GM21723 (cell line): ENCODE measurements around the gene SPTLC3.

Experiments
- ATAC-seq: cut with Tn5 transposase; IDR thresholded peaks from one replicate; pipeline ENCODE4 v1.9.1; 2021; ENCODE audit warnings: mild to moderate bottlenecking, moderate library complexity; ENCODE audit not compliant: unreplicated experiment

The SPTLC3 gene

DNA sequence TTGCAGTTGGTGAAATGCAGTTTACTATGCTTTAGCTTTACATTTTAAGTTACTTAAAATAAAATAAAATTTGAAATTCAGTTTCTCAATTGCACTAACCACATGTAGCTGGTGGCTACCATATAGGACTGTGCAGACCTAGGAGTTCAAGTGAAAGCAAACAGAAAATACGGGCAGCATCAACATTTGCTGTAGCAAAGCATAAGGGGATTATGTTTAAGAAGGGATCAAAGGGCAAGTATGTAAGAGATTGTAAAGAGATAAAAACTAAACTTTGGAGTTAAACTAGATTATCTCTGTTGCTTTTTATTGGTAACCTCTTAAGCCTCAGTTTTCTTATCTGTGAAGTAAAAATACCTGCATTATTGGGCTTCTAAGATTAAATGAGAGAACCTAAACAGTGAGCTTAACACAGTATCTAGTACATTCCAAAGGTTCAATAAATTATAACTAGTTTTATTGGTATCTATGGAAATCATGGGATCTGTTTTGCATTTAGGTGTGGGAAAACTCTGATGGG lies 81.2 kb downstream of the SPTLC3 start:
- ATAC-seq = no peak

DNA sequence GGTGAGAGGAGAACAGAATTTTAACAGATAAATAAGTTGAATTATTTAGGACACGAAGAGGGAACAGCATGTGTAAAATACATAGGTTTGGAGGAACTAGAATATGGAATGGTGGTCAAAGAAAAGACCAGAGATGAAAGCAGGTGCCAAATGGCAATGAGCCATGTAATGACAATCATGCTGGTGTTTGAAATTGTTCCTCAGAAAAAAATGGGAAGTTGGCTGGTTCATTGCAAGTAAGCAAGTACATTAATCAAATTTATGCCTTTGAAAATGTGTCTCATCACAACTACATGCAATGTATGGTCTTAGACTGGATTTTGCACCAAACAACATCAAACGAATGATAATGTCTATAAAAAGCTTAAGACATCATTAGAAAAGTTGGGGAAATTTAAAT lies 83.3 kb downstream of the SPTLC3 start:
- ATAC-seq = no peak

DNA sequence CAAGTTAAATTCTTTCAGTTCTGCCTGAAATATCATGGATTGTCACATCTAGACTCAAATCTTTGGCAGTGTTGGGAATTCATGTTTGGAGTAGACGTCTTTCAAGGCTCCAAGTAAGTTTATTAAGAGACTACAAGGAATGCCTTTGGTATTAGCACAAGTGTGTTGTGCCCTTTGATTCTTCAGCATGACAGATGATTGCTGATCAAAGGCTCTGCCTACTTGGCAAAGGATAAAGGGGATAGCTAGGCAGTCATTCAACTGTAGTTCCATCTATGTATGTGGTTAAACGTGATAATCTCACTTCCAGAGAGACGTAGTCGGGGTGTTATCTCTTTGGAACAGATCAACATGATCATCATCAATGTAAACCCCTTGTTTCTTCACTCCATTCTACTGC lies 86.2 kb downstream of the SPTLC3 start:
- ATAC-seq = no peak

DNA sequence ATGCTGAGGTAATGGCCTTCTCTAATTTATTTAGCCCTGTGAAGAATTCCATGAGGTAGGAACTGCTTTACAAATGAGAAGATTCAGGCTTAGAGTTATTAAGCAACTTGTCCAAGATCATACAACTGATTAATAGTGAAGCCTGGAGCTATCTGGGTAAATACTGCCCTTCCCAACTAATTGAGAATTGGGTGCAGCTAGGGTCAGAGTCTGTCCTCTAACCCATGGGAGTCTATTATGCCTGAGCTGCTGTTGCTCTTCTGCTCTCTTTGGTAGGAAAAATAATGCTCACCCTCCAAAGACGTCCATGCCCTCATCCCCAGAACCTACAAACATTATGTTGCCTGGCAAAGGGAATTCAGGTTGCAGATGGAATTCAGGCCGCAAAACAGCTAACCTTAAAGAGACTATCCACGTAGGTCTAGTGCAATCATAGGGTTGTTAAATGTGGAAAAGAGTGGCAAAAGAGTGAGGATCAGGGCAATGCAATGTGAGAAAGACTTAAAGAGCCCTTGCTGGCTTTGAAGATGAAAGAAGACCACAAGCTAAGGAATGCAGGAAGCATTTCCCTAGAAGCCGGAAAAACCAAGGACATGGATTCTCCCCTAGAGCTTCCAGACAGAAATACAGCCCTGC lies 90.1 kb downstream of the SPTLC3 start:
- no peak for ATAC-seq

DNA sequence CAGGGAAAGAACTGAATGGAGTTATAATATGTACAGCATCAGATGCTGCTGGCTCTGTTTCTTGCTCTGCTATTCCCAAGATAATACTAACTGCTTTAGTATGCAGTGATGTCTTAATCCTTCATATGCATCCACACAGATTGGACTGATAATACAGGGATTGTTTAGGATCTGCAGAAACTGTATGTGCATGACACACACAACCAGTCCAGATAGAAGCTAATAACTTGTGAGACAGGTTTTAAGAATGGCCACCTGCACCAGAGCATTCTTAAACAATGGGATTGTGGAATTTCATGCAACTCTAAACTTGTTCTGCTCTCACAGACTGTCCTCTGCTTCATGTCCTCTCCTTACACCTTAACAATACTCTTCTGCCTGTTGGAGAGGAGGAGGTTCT lies 90.9 kb downstream of the SPTLC3 start:
- no peak for ATAC-seq

DNA sequence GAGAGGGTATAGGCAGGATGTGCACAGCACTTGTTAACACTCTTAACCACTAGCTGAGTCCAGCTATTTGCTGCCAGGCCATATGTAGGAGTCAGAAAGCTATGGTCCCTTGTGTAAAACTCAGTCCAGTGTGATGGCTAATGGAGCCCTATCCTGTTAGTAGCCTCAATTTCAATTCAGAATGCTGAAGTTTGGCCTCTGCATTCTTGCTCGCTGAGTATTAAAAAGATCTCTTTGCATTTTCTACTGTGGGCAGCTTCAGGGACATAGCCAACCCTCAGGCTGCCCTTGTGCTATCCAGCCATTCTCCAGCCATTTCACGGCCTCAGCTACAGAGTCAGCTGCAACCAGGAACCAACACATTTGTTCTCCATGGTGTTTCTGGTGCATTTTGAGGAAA lies 92.5 kb downstream of the SPTLC3 start:
- no peak for ATAC-seq

DNA sequence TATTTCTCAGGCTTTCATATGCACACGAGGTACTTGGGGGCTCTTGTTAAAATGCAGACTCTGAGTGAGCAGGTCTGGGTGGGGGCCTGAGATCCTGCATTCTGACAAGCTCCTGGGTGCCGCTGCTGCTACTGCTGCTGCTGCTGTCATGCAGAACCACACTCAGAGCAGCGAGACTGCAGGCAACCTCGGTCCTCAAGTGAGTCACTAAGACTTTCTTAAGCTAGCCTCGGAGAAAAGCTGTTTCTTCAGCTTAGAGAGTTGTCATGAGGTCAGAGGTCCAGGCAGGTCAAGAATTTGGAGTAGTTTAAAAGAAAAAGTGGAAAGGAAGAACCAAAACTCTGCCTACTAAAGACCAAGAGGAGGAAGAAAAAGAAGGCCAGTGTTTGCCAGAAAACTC lies 92.9 kb downstream of the SPTLC3 start:
- no peak for ATAC-seq

DNA sequence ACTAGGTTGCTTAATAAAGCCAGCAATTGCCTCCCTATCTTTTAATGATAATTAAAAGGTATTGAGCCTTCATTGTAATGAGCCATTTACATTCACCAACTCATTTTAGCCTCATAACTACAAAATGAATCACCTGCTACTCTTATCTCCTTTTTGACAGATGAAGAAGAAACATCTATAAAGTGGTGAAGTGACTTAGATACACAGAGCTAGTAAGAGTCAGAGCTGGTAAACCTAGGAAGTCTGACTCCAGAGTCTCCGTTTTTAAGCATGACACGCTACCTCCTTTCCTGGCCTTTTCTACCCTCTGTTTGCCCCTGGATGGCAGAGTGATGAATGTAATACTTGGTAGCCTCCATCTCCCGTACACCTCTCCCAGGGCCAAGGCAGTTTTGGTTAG lies 93.5 kb downstream of the SPTLC3 start:
- no peak for ATAC-seq

DNA sequence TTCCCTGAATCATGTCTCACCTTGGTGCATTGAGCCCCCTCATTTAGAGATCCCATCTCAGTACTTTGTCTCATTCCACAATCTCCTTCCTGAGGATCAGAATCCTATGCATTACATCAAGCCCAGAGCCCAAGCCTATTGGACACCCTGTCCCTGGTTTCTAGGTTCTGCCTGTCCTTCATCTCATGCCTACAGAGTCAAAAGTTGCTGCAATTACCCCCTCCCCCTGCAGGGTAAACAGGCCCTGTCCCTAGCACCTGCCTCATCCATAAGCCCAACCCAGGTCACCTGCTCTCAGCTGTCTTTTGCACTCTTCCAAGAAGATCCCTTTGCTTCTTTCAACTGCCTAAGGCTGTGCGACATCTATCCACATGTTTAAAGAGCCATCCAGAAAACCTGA lies 93.9 kb downstream of the SPTLC3 start:
- ATAC-seq = no peak

DNA sequence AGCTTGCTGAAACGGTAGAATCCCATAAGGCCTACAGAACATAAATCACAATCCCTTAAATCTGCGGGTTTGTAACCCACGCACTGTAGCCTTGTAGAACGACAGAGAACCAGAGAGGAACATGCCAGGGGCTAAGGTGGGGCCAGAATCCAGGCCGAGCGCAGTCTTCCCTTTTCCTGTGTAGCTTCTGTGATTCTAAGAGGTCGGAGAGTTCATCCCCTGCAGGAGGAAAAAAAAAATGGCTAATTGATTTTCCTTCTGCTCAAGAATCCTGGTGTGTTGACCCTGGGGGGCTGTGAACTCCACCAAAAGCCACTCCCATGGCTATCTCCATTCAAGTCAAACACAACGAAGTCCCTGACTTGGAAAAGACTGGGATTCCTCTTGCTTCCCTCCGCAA lies 96.3 kb downstream of the SPTLC3 start:
- no peak for ATAC-seq

DNA sequence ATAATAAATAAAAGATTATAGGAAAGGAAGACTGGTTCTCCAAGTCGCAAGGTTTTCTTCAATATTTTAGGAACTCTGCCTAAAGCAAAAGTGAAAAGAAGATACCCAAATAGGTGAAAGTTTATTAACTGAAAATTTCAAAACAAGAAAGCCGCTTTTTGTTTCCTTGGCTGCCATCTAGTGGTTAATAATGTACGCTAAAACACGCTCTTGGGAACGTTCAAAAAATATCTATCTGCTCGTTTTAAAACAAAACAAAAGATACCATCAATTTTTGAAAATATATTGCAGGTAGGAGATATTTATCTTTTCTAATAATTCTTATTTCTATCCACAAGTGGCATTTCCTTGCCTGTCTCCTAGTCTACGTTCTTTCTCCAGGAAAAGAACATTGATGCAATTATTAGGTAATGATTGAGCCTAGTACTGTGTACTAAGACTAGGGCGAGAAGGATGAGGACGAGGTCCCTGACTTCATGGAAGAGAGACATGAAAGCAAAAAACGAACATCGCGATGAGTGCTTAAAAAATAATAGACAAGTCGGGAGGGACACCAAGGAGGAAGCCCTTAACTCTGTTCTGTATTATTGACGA lies 97.2 kb downstream of the SPTLC3 start:
- no peak for ATAC-seq

DNA sequence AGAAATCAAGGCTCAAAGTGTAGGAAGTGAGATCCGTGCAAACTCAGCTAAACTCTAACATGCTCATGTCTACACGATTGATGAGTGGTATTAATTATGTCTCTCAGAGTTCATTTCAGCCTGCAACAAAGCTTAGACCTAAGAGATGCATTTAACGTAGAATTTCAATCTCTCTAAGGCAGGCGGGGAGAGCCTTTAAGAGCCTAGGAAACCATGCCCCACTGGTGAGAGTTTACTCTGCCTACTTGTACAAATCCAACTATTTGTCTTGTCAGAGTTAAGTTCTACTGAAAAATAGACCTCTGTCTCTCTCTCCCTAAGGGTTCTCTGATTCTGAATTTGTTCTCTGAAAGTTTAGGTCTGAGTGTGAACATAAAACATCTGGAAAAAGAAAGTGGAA lies 100.9 kb downstream of the SPTLC3 start:
- ATAC-seq = no peak

DNA sequence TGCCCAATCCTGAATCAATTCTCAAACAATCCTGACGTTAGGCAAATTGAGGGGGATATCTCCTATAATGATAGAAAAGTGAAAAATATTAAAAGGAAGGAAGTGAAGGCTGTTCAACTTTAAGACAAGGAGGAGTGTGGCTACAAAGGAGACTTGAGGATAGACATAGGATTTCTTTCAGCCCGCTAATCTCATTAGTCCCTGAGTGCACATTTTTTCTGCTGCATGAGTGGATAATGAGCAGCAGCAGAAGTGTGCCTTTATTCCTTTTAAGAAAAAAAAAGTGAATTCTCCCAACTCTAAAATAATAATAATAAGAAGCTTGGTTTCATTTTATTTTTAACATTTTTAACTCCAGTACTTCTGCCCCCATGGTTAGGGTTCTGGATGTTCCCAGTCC lies 102.0 kb downstream of the SPTLC3 start:
- no peak for ATAC-seq

DNA sequence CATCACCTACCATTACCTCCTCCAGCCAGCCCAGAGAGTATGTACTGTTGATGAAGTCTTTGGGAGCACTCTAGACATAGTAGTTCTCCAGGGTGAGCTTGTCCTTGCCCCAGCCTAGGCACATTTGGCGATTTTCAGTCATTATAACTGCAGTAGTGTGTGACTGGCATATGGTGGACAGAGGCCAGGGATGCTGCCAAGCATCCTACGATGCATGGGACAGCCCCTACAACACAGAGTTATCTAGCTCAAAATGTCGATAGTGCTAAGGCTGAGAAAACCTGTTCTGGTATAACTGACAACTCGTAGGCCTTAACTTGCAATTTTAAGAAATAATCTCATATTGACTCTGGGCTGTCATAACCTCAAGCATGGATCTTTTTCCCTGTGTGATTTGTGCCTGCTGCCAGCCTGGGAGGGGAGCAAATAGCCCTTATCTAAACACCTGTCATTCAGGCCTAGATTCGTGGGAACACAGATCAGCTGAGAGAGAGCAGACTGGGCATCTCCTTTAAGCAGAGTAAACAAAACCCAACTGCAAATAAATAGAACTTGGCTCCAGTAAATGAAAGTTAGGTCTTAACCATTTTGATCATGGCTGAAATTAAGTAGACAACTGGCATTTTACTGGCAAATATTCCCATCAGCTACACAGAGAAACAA lies 102.6 kb downstream of the SPTLC3 start:
- no peak for ATAC-seq

DNA sequence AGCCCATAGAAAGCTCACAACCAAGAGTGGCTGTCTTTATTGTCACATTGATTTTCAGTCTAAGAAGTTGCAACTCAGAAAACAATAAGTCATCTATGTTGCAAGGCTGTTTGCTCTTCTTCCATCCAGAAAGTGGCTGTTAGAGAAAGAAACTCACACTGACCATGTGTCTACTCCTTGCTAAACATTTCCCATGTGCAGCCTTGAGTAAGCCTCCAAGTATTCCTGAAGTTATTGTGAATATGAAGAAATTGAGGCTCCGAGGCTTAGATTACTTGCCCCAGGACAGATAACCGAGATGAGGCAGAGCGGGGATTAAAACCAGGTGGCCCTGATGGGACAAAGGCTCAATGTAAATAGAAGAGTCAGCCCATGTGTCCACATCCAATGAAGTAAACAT lies 105.0 kb downstream of the SPTLC3 start:
- no peak for ATAC-seq

DNA sequence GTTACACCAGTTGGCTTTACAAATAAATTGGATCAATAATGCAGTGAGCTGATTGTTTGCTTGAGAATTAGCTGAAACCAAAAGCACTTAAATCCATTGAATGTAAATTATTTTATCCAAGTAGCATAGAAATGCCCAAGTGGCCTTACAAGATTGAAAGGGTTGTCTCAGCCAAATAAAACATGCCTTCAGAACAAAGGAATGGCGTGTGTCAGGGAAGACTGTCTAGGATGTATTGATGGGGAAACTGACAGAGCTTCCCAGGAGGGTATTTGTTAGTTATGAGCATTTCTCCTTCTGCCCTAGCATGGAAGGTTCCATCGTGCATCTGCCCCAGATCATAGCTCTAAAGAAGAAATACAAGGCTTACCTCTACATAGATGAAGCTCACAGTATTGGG lies 108.4 kb downstream of the SPTLC3 start:
- ATAC-seq = no peak

DNA sequence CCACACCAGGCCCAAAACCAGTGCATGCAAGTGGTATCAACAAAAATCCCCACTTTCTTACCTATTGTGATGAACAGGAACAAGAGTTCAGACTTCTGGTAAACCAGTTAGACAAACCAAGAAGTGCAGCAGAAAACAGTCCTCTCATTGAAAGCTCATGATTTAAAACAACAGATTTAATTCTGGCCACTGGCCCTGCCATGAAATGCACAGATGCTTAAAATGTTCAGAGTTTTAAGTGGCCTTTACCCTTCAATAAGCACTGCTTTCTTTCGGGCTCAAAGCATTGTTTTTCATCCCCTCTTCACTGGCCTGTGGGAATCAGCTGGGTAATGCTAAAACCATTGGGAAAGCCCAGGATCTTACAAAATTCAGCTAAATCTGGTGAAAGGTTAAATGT lies 109.9 kb downstream of the SPTLC3 start:
- ATAC-seq = no peak

DNA sequence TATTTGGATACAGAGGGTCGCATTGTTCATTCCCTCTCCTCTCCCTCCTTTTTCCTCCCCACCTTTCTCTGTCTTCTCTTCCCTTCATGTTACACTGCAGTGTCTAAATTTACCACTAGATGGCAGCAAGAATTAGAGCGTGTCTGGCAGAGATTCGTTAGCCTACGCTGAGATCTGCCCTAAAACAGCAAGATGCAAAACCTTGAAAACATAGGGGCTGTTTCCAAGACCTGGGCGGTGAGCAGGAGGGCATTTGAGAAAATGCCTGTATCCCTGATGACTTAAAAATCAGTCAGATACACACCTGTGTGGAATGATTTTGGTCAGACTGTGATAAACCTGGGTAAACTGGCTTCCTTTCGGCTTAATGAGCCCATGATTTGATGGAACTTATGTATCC lies 110.8 kb downstream of the SPTLC3 start:
- ATAC-seq = no peak

DNA sequence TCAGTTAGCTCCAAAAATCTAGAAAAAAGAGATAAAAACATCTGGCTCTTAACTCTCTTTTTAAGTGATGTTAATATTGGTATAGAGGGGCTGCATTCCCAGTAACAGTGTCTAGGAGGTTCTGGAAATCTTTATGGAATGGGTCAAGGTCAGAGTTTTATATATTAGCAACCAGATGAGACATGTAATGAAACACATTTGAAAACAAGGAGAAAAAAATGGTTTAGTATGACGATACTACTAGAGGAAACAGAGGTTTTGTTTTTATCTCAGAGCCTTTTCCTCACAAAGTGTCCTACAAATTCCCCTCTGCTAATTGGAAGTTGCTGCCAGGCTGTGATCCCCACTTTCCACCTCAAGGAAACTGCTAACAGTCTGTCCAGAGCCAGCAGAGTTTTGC lies 111.7 kb downstream of the SPTLC3 start:
- ATAC-seq = no peak

DNA sequence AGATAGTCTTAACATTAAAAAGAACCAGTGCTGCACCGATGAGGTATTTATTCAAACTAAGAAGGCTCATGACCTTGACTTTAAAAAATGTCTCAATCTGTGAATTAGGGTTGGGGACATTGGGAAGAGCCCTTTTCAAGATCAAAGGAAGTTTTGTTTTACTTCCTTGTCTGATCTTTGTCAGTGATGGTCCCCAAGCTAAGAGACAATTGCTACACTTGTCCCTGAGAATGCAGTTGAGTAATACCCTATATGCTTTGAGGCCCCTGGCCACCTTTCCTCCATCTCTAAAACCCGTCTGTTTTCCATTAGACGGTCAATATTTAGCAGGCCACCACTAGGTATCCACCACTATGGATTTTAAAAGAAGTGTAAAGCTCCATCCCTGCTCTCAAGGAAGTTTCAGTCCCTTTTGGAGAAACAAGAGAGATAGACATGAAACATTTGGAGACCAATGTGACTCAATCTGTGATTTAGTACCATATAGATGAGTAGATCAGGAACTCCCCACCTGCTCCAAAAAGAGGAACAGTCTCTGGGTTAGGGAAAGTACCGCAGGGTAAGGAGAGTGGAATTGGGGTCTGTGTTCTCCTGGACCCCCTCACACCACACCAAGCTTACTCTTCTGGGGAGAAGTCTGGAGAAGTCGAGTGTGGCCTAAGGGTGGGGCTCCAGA lies 113.2 kb downstream of the SPTLC3 start:
- ATAC-seq = peak; percentile 76

DNA sequence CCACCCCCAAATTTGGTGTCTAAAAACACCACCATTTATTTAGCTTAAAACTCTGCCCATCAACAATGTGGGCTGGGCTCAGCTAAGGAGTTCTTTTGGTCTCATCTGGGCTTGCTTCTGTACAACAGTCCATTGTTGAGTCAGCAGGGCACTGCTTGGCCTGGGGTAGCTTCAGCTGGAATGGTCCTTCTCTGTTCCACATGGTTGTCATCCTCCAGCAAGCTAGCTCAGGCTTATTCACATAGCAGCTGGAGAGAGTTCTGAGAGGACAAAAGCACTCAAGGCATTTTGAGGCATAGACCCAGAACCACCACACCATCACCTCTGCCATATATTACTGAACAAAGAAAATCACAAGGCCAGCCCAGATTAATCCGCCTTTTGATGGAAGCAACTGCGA lies 116.7 kb downstream of the SPTLC3 start:
- no peak for ATAC-seq

DNA sequence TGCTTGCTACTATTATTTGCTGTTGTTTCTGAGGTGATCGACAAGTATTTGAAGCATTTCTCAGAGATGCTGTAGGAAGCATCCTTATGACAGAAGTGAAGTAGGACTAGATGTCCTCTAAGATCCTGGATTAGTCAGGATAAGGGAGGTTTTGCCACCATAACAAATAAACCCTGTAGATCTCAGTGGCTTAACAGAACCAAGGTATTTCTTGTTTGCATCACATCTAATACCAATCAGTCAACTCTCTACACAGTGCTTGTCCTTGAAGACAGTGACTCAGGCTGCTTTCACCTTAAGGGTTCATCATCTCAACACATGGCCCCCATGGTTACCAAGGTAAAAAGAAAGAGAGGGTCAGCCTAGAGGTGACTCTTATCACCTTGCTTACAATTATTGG lies 119.4 kb downstream of the SPTLC3 start:
- no peak for ATAC-seq
